PFSK-1 (cell line): Measurements from ENCODE around the gene ZBED4.

Experiments
- FOXP2 ChIP-seq: optimal IDR thresholded peaks from 2 replicates; pipeline ENCODE3; 2011; ENCODE audit warnings: borderline replicate concordance, control low read depth, inconsistent platforms; ENCODE audit not compliant: insufficient read depth; ENCODE audit errors: extremely low read length, extremely low read depth
- POLR2AphosphoS5 ChIP-seq: IDR thresholded peaks from 2 replicates; pipeline ENCODE4 v1.6.1; 2012; ENCODE audit warnings: low read depth, mild to moderate bottlenecking, control low read depth, low read length, moderate library complexity
- REST ChIP-seq, 2 experiments: IDR thresholded peaks; 2 replicates each; pipeline versions ENCODE4 v1.6.1 to v1.8.0; 2011 to 2012; ENCODE audit warnings: low read depth in 2 of 2, low read length in 2 of 2, control low read depth in 1 of 2, inconsistent platforms in 1 of 2, mild to moderate bottlenecking in 1 of 2, moderate library complexity in 1 of 2; ENCODE audit not compliant: insufficient read depth in 1 of 2
- SIN3A ChIP-seq: IDR thresholded peaks from 2 replicates; pipeline ENCODE4 v1.6.1; 2012; ENCODE audit warnings: mild to moderate bottlenecking, low read length, moderate library complexity, borderline replicate concordance; ENCODE audit not compliant: insufficient read depth
- TAF1 ChIP-seq: IDR thresholded peaks from 2 replicates; pipeline ENCODE4 v1.6.1; 2012; ENCODE audit warnings: low read length, control low read depth, borderline replicate concordance; ENCODE audit not compliant: insufficient read depth

The ZBED4 gene

GRCh38 chr22:49924113-49924833 is 70.6 kb downstream of the ZBED4 start:
- TF ChIP-seq SIN3A (no peak), POLR2AphosphoS5 (no peak), FOXP2 (no peak), REST (IDR thresholded peaks at IDR 0.05; ENCODE audit: insufficient read depth in 1 of 2, low read depth in 2 of 2, low read length in 2 of 2) (no peak), TAF1 (no peak)

- TF ChIP-seq SIN3A (no peak), REST (IDR thresholded peaks at IDR 0.05; ENCODE audit: insufficient read depth in 1 of 2, low read depth in 2 of 2, low read length in 2 of 2) (no peak), TAF1 (no peak), POLR2AphosphoS5 (no peak), FOXP2 (no peak)
Measured at GRCh38 chr22:49925525-49926128, 72.0 kb downstream of the ZBED4 start.

- TF ChIP-seq FOXP2 (no peak), SIN3A (no peak), TAF1 (no peak), REST (IDR thresholded peaks at IDR 0.05; ENCODE audit: insufficient read depth in 1 of 2, low read depth in 2 of 2, low read length in 2 of 2) (no peak), POLR2AphosphoS5 (no peak)
Measured at GRCh38 chr22:49926916-49927315, 73.3 kb downstream of the ZBED4 start.

- TF ChIP-seq POLR2AphosphoS5, result no peak
- TF ChIP-seq REST (IDR thresholded peaks at IDR 0.05; ENCODE audit: insufficient read depth in 1 of 2, low read depth in 2 of 2, low read length in 2 of 2), result no peak
- no peak for TF ChIP-seq TAF1
- no peak for TF ChIP-seq SIN3A
- no peak for TF ChIP-seq FOXP2
Measured at GRCh38 chr22:49927483-49928184, 74.0 kb downstream of the ZBED4 start.
